Measurements from ENCODE around the gene CCDC91. TPM values are rescaled to one million over a fixed set of nuclear protein-coding genes. Genes with fewer than 3 reads are reported as not detected.

CCDC91 gene
- total RNA-seq (ENCODE audit: unreplicated experiment) = 12.3 TPM
- long read RNA-seq, partial matches to known transcripts = 0 of 5 reads
- long read RNA-seq, other reads (novel, unspliced or antisense) = 2 of 5 reads

GRCh38 chr12:28190321-28191050 is at the start of gene CCDC91:
Gene CCDC91 (plus strand): TSS chr12:28190456. CDS start chr12:28257216, 66,760 bp downstream.
- H3K4me1 Mint-ChIP-seq (ENCODE audit: unreplicated experiment) = peaks cover 13% of the 10 kb centered on the region
- TF ChIP-seq CTCF (IDR thresholded peaks at IDR 0.05; ENCODE audit: unreplicated experiment) = no peak
- peak within 1 kb of the TSS; percentile 88 for H3K27ac Mint-ChIP-seq (ENCODE audit: unreplicated experiment)
- peak; percentile 72 for DNase-seq (ENCODE audit: low spot score)
- no peaks in the 10 kb centered on the region for H3K9me3 Mint-ChIP-seq (ENCODE audit: unreplicated experiment)
- H3K4me3 Mint-ChIP-seq (ENCODE audit: unreplicated experiment) = peak within 1 kb of the TSS; percentile 92
- peaks cover 5% of the 10 kb centered on the region for H3K27me3 Mint-ChIP-seq (ENCODE audit: unreplicated experiment)
- peaks cover 11% of the 10 kb centered on the region for H3K36me3 Mint-ChIP-seq (ENCODE audit: low read depth, unreplicated experiment)

- Mint-ChIP-seq H3K27me3 (ENCODE audit: unreplicated experiment) (no peaks in the 10 kb centered on the region), H3K4me1 (ENCODE audit: unreplicated experiment) (no peaks in the 10 kb centered on the region), H3K4me3 (ENCODE audit: unreplicated experiment) (no peak overlapping the region), H3K36me3 (ENCODE audit: low read depth, unreplicated experiment) (no peaks in the 10 kb centered on the region), H3K9me3 (ENCODE audit: unreplicated experiment) (no peaks in the 10 kb centered on the region), H3K27ac (ENCODE audit: unreplicated experiment) (no peak overlapping the region)
- DNase-seq (ENCODE audit: low spot score) = no peak
- TF ChIP-seq CTCF (IDR thresholded peaks at IDR 0.05; ENCODE audit: unreplicated experiment) = no peak
Observed at GRCh38 chr12:28144059-28144458, 46.2 kb upstream of the CCDC91 start.

GRCh38 chr12:28144532-28144931 is 45.7 kb upstream of the CCDC91 start:
- no peaks in the 10 kb centered on the region for H3K27me3 Mint-ChIP-seq (ENCODE audit: unreplicated experiment)
- TF ChIP-seq CTCF (IDR thresholded peaks at IDR 0.05; ENCODE audit: unreplicated experiment) = no peak
- H3K36me3 Mint-ChIP-seq (ENCODE audit: low read depth, unreplicated experiment) = no peaks in the 10 kb centered on the region
- H3K4me1 Mint-ChIP-seq (ENCODE audit: unreplicated experiment) = no peaks in the 10 kb centered on the region
- no peaks in the 10 kb centered on the region for H3K9me3 Mint-ChIP-seq (ENCODE audit: unreplicated experiment)
- H3K4me3 Mint-ChIP-seq (ENCODE audit: unreplicated experiment) = no peak overlapping the region
- no peak for DNase-seq (ENCODE audit: low spot score)
- H3K27ac Mint-ChIP-seq (ENCODE audit: unreplicated experiment) = no peak overlapping the region

- no peak for DNase-seq (ENCODE audit: low spot score)
- H3K27me3 Mint-ChIP-seq (ENCODE audit: unreplicated experiment) = no peaks in the 10 kb centered on the region
- no peak overlapping the region for H3K27ac Mint-ChIP-seq (ENCODE audit: unreplicated experiment)
- no peak overlapping the region for H3K4me3 Mint-ChIP-seq (ENCODE audit: unreplicated experiment)
- no peaks in the 10 kb centered on the region for H3K9me3 Mint-ChIP-seq (ENCODE audit: unreplicated experiment)
- TF ChIP-seq CTCF (IDR thresholded peaks at IDR 0.05; ENCODE audit: unreplicated experiment) = no peak
- no peaks in the 10 kb centered on the region for H3K36me3 Mint-ChIP-seq (ENCODE audit: low read depth, unreplicated experiment)
- H3K4me1 Mint-ChIP-seq (ENCODE audit: unreplicated experiment) = no peaks in the 10 kb centered on the region
Observed at GRCh38 chr12:28145216-28145615, 45.0 kb upstream of the CCDC91 start.

- no peaks in the 10 kb centered on the region for H3K9me3 Mint-ChIP-seq (ENCODE audit: unreplicated experiment)
- no peak overlapping the region for H3K27ac Mint-ChIP-seq (ENCODE audit: unreplicated experiment)
- no peak overlapping the region for H3K4me3 Mint-ChIP-seq (ENCODE audit: unreplicated experiment)
- H3K36me3 Mint-ChIP-seq (ENCODE audit: low read depth, unreplicated experiment) = no peaks in the 10 kb centered on the region
- no peaks in the 10 kb centered on the region for H3K4me1 Mint-ChIP-seq (ENCODE audit: unreplicated experiment)
- TF ChIP-seq CTCF (IDR thresholded peaks at IDR 0.05; ENCODE audit: unreplicated experiment) = no peak
- DNase-seq (ENCODE audit: low spot score) = no peak
- H3K27me3 Mint-ChIP-seq (ENCODE audit: unreplicated experiment) = no peaks in the 10 kb centered on the region
Observed at GRCh38 chr12:28149279-28149678, 41.0 kb upstream of the CCDC91 start.

Data from endothelial cell (in vitro differentiated cells).